GM12878 (cell line): Measurements from ENCODE around the gene CFDP1. TPM values are rescaled to one million over a fixed set of nuclear protein-coding genes. Genes with fewer than 3 reads are reported as not detected.

Experiments used
- ATAC-seq: fragments of 200-7000 bp; cut with Tn5 transposase; 3 replicates; pipeline ENCODE4 v1.9.1; 2020; ENCODE audit warnings: mild to moderate bottlenecking, moderate library complexity
- BruUV-seq: library from RNA; stranded (reverse); fragments of 400-500 nt; replicated peaks from 2 replicates; lab custom pipeline; 2021; lab: Mats Ljungman, UMichigan
- CTCF ChIA-PET: fragments of 300-600 bp; sonication (Branson Sonifier 250); formaldehyde crosslinking; extraction: SDS; loops from one replicate; lab custom pipeline; 2021; ENCODE audit warnings: inconsistent platforms; lab: Yijun Ruan, JAX
- POLR2A ChIA-PET: fragments of 350-600 bp; formaldehyde crosslinking; extraction: SDS; loops from one replicate; lab custom pipeline; 2021; ENCODE audit warnings: inconsistent platforms; lab: Charles Lee
- RAD21 ChIA-PET: fragments of 300-600 bp; sonication (Branson Sonifier 250); formaldehyde crosslinking; loops from one replicate; lab custom pipeline; 2023; ENCODE audit warnings: antibody characterized with exemption; ENCODE audit not compliant: unreplicated experiment; lab: Charles Lee
- SMC1A ChIA-PET: fragments of 300-600 bp; sonication (Branson Sonifier 250); formaldehyde crosslinking; loops from one replicate; lab custom pipeline; 2023; ENCODE audit not compliant: unreplicated experiment, uncharacterized antibody; lab: Charles Lee
- DNase-seq: peaks from one replicate; pipeline ENCODE4 v3.0.0-alpha.2; 2011; ENCODE audit warnings: low read depth, low spot score
- FAIRE-seq: peaks from 3 replicates; lab custom pipeline; 2011; peaks lifted over from hg19 to GRCh38; lab: Jason Lieb, UNC
- H2AFZ ChIP-seq: 2 replicates; pipeline ENCODE4 v1.6.0; 2011; ENCODE audit warnings: low read depth, low read length, control low read depth; ENCODE audit not compliant: control insufficient read depth
- H3K27ac ChIP-seq: 2 replicates; pipeline ENCODE4 v1.5.1; 2011; ENCODE audit warnings: control low read depth; ENCODE audit not compliant: control insufficient read depth, insufficient read depth
- H3K27me3 ChIP-seq, 2 experiments: replicated peaks in 1 of 2; 2 replicates each; pipeline versions ENCODE4 v1.6.0 to v1.6.1; 2011; ENCODE audit warnings: low read length in 1 of 2; ENCODE audit not compliant: control insufficient read depth in 2 of 2, insufficient read depth in 2 of 2
- H3K36me3 ChIP-seq, 2 experiments: 2 replicates each; pipeline ENCODE4 v1.5.1; 2011; ENCODE audit warnings: low read length in 1 of 2; ENCODE audit not compliant: control insufficient read depth in 2 of 2, insufficient read depth in 2 of 2
- H3K4me1 ChIP-seq: 2 replicates; pipeline ENCODE4 v1.6.1; 2011; ENCODE audit warnings: mild to moderate bottlenecking, low read length, moderate library complexity, mixed read lengths; ENCODE audit not compliant: control insufficient read depth, insufficient read depth
- H3K4me2 ChIP-seq: 2 replicates; pipeline ENCODE4 v1.6.0; 2011; ENCODE audit warnings: control low read depth; ENCODE audit not compliant: control insufficient read depth, insufficient read depth
- H3K4me3 ChIP-seq: fragments of 200-600 bp; sonication (generic); 2 replicates; pipeline ENCODE4 v1.5.1; 2016
- H3K79me2 ChIP-seq: 2 replicates; pipeline ENCODE4 v1.6.0; 2011; ENCODE audit warnings: low read length; ENCODE audit not compliant: control insufficient read depth, insufficient read depth
- H3K9ac ChIP-seq: 2 replicates; pipeline ENCODE4 v1.8.0; 2011; ENCODE audit warnings: low read length, control low read depth, mixed read lengths; ENCODE audit not compliant: control insufficient read depth, insufficient read depth
- H3K9me3 ChIP-seq: replicated peaks from 3 replicates; pipeline ENCODE4 v1.5.1; 2011; ENCODE audit warnings: mild to moderate bottlenecking, low read length; ENCODE audit not compliant: control insufficient read depth, insufficient read depth
- H4K20me1 ChIP-seq: 2 replicates; pipeline ENCODE4 v1.6.0; 2011; ENCODE audit not compliant: control insufficient read depth, insufficient read depth
- BCL11A ChIP-seq: IDR thresholded peaks from 2 replicates; pipeline ENCODE4 v1.6.1; 2011; ENCODE audit warnings: low read depth, low read length
- CREM ChIP-seq: IDR thresholded peaks from 2 replicates; pipeline ENCODE4 v1.6.1; 2014; ENCODE audit warnings: antibody characterized with exemption, low read depth
- MYC ChIP-seq: IDR thresholded peaks from 2 replicates; pipeline ENCODE4 v1.6.1; 2011; ENCODE audit warnings: mild to moderate bottlenecking, low read length, moderate library complexity, inconsistent platforms; ENCODE audit not compliant: insufficient read depth, insufficient replicate concordance, insufficient read length, severe bottlenecking
- NFYA ChIP-seq: IDR thresholded peaks from 2 replicates; pipeline ENCODE4 v1.6.1; 2011; ENCODE audit warnings: low read depth, mild to moderate bottlenecking, low read length, improper control_type of control experiment, borderline replicate concordance
- POLR2AphosphoS5 ChIP-seq: IDR thresholded peaks from 2 replicates; pipeline ENCODE4 v1.6.1; 2011; ENCODE audit warnings: mild to moderate bottlenecking, low read length, inconsistent platforms
- SMARCA5 ChIP-seq: fragments of 450-650 bp; IDR thresholded peaks from 2 replicates; pipeline ENCODE4 v1.6.1; 2017; ENCODE audit warnings: mild to moderate bottlenecking
- SMC3 ChIP-seq: IDR thresholded peaks from 2 replicates; pipeline ENCODE4 v1.6.1; 2011; ENCODE audit warnings: low read length, improper control_type of control experiment, borderline replicate concordance
- SUPT20H ChIP-seq: IDR thresholded peaks from 2 replicates; pipeline ENCODE4 v1.6.1; 2011; ENCODE audit warnings: low read depth, mild to moderate bottlenecking, low read length, moderate library complexity, borderline replicate concordance; ENCODE audit not compliant: control insufficient read depth
- ZNF274 ChIP-seq: IDR thresholded peaks from one replicate; pipeline ENCODE4 v1.8.0; 2011; ENCODE audit not compliant: insufficient read length, insufficient read depth
- WGBS: methylation state at CpG from one replicate; pipeline ENCODE4 v1.1.6; 2016; ENCODE audit warnings: low lambda C conversion rate; ENCODE audit not compliant: insufficient replicate concordance, insufficient coverage; ENCODE audit errors: missing lambda C conversion rate; 5-methylcytosine and 5-hydroxymethylcytosine counted together
- in situ Hi-C: fragments of 300-500 bp; cut with MboI; formaldehyde crosslinking; loops from 9 replicates; pipeline ENCODE4 v1.14.3; 2018; ENCODE audit warnings: mixed read lengths
- intact Hi-C: fragments of 100-400 bp; cut with micrococcal nuclease; formaldehyde crosslinking; loops from one replicate; pipeline ENCODE4 v1.14.2; 2022; ENCODE audit not compliant: unreplicated experiment
- polyA plus RNA-seq, 11 experiments: library from polyadenylated mRNA; depleted of rRNA in 4 of 11; unstranded in 6 of 11; stranded (reverse) in 5 of 11; fragments of >200 nt; fragmentation: Nextera tagmentation in 4 of 11; fragmentation: Illumina TruSeq in 1 of 11; extraction: Ambion mirVana in 4 of 11; extraction: Trizol in 1 of 11; gene quantifications; 1 replicate in 1 of 11; 2 replicates in 10 of 11; pipeline versions ENCODE4 v1.2.1 to v1.2.3, GENCODE V29; 2011 to 2016; ENCODE audit warnings: inconsistent platforms in 2 of 11, missing spikeins in 2 of 11, low read depth in 1 of 11
- total RNA-seq, 4 experiments: library from RNA; depleted of rRNA in 3 of 4; stranded (reverse); fragments of >200 nt in 3 of 4; fragmentation: Illumina TruSeq in 1 of 4; extraction: Trizol in 1 of 4; gene quantifications; 2 replicates each; pipeline versions ENCODE4 v1.2.1 to v1.2.3, GENCODE V29; 2013 to 2021
- TF ChIP-seq, protein P1 (sequence below): fragments of 450-650 bp; formaldehyde crosslinking; IDR thresholded peaks from 2 replicates; pipeline ENCODE4 v1.4.0; 2020; ENCODE audit warnings: mild to moderate bottlenecking, moderate library complexity
- TF ChIP-seq, protein P2 (sequence below): IDR thresholded peaks from 2 replicates; pipeline ENCODE4 v1.6.1; 2012; ENCODE audit warnings: low read depth, low read length, improper control_type of control experiment
- TF ChIP-seq, protein P3 (sequence below): fragments of 450-650 bp; conservative IDR thresholded peaks from 2 replicates; pipeline ENCODE4 v1.6.1; 2017; ENCODE audit warnings: mild to moderate bottlenecking, moderate library complexity
- TF ChIP-seq, protein P4 (sequence below): fragments of 150-350 bp; IDR thresholded peaks from 2 replicates; pipeline ENCODE4 v1.6.1; 2014; ENCODE audit warnings: mild to moderate bottlenecking, low read depth, low read length

Gene CFDP1
- total and polyA plus RNA-seq, 10 of the 15 experiments (the other 5 are each of a cell fraction or from before 2014, with no cell fraction given) = 22.3 to 64.8 (median 36.7) TPM

DNA sequence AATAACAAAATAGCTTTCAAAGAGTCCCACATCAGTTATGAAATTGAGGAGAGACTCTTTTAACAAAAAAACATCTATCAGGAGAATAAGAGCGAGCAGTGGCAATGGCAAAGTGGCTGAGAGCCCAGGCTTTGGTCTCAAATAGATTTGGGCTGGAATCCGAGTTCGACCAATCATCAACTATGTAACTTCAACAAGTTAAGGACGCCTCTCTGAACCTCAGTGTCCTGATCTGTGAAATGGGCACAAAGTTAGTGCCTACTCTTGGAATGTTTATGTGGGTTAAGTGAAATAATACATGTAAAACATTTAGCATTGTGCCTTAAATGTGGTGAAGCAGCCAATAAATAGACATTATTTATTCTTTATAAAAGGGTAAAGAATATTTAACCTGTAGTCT, 45.4 kb downstream of the CFDP1 start:
- no peak for FAIRE-seq
- no peaks in the 10 kb centered on the region for H4K20me1 ChIP-seq
- RAD21 ChIA-PET = interaction anchor here (1.3 to 10.8 kb wide), 4 partner anchors 14 to 191 kb away, joined by 4 to 150 read pairs (median 6); no protein-coding TSS in a partner anchor
- no peak for TF ChIP-seq SMARCA5
- no peak for TF ChIP-seq CREM
- TF ChIP-seq POLR2AphosphoS5 = no peak
- no peak for TF ChIP-seq MYC
- no peak for TF ChIP-seq SMC3
- TF ChIP-seq SUPT20H = no peak
- TF ChIP-seq NFYA = no peak
- TF ChIP-seq ZNF274 = no peak
- TF ChIP-seq, protein P1, sequence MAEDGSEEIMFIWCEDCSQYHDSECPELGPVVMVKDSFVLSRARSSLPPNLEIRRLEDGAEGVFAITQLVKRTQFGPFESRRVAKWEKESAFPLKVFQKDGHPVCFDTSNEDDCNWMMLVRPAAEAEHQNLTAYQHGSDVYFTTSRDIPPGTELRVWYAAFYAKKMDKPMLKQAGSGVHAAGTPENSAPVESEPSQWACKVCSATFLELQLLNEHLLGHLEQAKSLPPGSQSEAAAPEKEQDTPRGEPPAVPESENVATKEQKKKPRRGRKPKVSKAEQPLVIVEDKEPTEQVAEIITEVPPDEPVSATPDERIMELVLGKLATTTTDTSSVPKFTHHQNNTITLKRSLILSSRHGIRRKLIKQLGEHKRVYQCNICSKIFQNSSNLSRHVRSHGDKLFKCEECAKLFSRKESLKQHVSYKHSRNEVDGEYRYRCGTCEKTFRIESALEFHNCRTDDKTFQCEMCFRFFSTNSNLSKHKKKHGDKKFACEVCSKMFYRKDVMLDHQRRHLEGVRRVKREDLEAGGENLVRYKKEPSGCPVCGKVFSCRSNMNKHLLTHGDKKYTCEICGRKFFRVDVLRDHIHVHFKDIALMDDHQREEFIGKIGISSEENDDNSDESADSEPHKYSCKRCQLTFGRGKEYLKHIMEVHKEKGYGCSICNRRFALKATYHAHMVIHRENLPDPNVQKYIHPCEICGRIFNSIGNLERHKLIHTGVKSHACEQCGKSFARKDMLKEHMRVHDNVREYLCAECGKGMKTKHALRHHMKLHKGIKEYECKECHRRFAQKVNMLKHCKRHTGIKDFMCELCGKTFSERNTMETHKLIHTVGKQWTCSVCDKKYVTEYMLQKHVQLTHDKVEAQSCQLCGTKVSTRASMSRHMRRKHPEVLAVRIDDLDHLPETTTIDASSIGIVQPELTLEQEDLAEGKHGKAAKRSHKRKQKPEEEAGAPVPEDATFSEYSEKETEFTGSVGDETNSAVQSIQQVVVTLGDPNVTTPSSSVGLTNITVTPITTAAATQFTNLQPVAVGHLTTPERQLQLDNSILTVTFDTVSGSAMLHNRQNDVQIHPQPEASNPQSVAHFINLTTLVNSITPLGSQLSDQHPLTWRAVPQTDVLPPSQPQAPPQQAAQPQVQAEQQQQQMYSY = no peak
- TF ChIP-seq, protein P2, sequence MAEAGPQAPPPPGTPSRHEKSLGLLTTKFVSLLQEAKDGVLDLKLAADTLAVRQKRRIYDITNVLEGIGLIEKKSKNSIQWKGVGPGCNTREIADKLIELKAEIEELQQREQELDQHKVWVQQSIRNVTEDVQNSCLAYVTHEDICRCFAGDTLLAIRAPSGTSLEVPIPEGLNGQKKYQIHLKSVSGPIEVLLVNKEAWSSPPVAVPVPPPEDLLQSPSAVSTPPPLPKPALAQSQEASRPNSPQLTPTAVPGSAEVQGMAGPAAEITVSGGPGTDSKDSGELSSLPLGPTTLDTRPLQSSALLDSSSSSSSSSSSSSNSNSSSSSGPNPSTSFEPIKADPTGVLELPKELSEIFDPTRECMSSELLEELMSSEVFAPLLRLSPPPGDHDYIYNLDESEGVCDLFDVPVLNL = no peak
- TF ChIP-seq, protein P3, sequence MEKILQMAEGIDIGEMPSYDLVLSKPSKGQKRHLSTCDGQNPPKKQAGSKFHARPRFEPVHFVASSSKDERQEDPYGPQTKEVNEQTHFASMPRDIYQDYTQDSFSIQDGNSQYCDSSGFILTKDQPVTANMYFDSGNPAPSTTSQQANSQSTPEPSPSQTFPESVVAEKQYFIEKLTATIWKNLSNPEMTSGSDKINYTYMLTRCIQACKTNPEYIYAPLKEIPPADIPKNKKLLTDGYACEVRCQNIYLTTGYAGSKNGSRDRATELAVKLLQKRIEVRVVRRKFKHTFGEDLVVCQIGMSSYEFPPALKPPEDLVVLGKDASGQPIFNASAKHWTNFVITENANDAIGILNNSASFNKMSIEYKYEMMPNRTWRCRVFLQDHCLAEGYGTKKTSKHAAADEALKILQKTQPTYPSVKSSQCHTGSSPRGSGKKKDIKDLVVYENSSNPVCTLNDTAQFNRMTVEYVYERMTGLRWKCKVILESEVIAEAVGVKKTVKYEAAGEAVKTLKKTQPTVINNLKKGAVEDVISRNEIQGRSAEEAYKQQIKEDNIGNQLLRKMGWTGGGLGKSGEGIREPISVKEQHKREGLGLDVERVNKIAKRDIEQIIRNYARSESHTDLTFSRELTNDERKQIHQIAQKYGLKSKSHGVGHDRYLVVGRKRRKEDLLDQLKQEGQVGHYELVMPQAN = no peak
- TF ChIP-seq BCL11A = no peak
- TF ChIP-seq, protein P4, sequence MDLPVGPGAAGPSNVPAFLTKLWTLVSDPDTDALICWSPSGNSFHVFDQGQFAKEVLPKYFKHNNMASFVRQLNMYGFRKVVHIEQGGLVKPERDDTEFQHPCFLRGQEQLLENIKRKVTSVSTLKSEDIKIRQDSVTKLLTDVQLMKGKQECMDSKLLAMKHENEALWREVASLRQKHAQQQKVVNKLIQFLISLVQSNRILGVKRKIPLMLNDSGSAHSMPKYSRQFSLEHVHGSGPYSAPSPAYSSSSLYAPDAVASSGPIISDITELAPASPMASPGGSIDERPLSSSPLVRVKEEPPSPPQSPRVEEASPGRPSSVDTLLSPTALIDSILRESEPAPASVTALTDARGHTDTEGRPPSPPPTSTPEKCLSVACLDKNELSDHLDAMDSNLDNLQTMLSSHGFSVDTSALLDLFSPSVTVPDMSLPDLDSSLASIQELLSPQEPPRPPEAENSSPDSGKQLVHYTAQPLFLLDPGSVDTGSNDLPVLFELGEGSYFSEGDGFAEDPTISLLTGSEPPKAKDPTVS = no peak
- TF ChIP-seq, all 136 proteins: peak for 0
- H3K79me2 ChIP-seq = no peaks in the 10 kb centered on the region
- no peak overlapping the region for H3K4me3 ChIP-seq
- POLR2A ChIA-PET = no interaction called here
- CTCF ChIA-PET = interaction anchor here (0.8 to 12.2 kb wide), 8 partner anchors 10 to 192 kb away, joined by 3 to 243 read pairs (median 5); no protein-coding TSS in a partner anchor
- no peak for DNase-seq
- no peak overlapping the region for H3K27ac ChIP-seq
- peaks cover 0 to 2% of the 10 kb centered on the region in 2 experiments; a peak in 3 of 4 replicates for H3K36me3 ChIP-seq
- ATAC-seq = no peak
- H3K9me3 ChIP-seq = no peaks in the 10 kb centered on the region
- intact Hi-C loops (loop anchor here (5.0 kb wide), 1 partner anchor 171 kb away; the partner anchor contains the start of gene CTRB1), in situ Hi-C loops (loop anchor here (5.0 kb wide), 2 partner anchors 156 to 186 kb away; no protein-coding TSS in a partner anchor)
- H3K9ac ChIP-seq = no peak overlapping the region
- SMC1A ChIA-PET = interaction anchor here (0.8 to 3.6 kb wide), 5 partner anchors 10 to 189 kb away, joined by 3 to 52 read pairs (median 16); no protein-coding TSS in a partner anchor
- 87% methylated on average over 4 of the region's 4 CpGs for WGBS
- no peak overlapping the region for H2AFZ ChIP-seq
- no peaks in the 10 kb centered on the region for H3K27me3 ChIP-seq
- no TSS peak for BruUV-seq
- H3K4me1 ChIP-seq = no peaks in the 10 kb centered on the region
- no peak overlapping the region for H3K4me2 ChIP-seq
